A673 (cell line): Measurements from ENCODE around the gene FBP1.

Experiments
- CTCF ChIP-seq: fragments of 300-800, 200-600 bp; sonication (generic); conservative IDR thresholded peaks from 2 replicates; pipeline ENCODE4 v1.5.1; 2017; ENCODE audit warnings: low read depth, mild to moderate bottlenecking, antibody characterized with exemption, low read length, moderate library complexity, mixed read lengths
- EZH2 ChIP-seq: fragments of 200-600 bp; sonication (generic); IDR thresholded peaks from 2 replicates; pipeline ENCODE4 v1.6.1; 2017; ENCODE audit warnings: borderline replicate concordance, low read depth, mild to moderate bottlenecking, mixed read lengths, antibody characterized with exemption, low read length; ENCODE audit not compliant: poor library complexity, severe bottlenecking

- no peak for TF ChIP-seq CTCF
- no peak for TF ChIP-seq EZH2
Observed at GRCh38 chr9:94654165-94654894, 15.0 kb upstream of the FBP1 start.
